SU-DHL-6 (cell line): Measurements from ENCODE around the gene CAPN12.

ENCODE experiments used
- CTCF ChIP-seq: fragments of 200-600 bp; sonication (generic); IDR thresholded peaks from one replicate; pipeline ENCODE4 v1.5.1; 2017; ENCODE audit warnings: antibody characterized with exemption, mild to moderate bottlenecking, low read length, moderate library complexity; ENCODE audit not compliant: insufficient read depth, poor library complexity, severe bottlenecking
- EZH2phosphoT487 ChIP-seq: fragments of 200-600 bp; sonication (generic), shearing (Covaris generic); conservative IDR thresholded peaks from 2 replicates; pipeline ENCODE4 v1.6.1; 2018; ENCODE audit warnings: mild to moderate bottlenecking, antibody characterized with exemption, low read length, moderate library complexity, mixed read lengths

DNA sequence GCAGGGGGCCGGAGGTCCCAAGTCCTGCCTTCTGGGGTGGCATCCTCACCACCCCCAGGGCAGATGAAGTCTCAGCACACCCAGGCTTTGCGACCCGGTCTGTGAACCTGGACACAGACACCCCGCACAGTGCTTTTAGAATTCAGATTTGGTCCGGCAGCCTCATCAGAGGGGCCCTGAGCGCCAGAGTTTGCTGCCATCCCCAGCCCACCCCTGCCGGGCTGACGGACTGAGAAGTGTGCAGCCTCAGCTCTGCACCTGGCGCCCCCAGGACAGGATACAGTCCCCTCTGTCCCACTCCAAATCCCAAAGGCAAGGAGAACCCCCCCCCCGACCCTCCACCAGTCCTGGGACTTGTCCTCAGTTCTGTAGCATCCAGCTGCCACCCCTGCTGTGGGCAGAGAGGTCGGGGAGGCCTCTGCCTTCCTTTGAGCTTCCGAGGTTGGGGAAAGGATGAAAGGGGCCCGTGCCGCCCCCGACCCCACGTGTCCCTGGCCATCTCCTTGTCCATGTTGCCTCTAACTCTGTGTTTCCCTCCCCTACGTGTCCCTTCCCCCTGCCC is 16.9 kb downstream of the CAPN12 start:
- TF ChIP-seq EZH2phosphoT487 (no peak), CTCF (no peak)
